ENCODE data around the gene SH3PXD2A. TPM values are rescaled to one million over a fixed set of nuclear protein-coding genes. Genes with fewer than 3 reads are reported as not detected.

The SH3PXD2A gene
- total RNA-seq, 2 experiments from 2014 or later, result 14.8 to 16.0 TPM

- Mint-ChIP-seq H3K4me1 (peaks cover 3% of the 10 kb centered on the region), H3K27me3 (no peaks in the 10 kb centered on the region), H3K4me3 (no peak overlapping the region), H3K9me3 (no peaks in the 10 kb centered on the region), H3K27ac (no peak overlapping the region), H3K36me3 (no peaks in the 10 kb centered on the region)
- DNase-seq (no peak), ATAC-seq (ENCODE audit: low read depth) (no peak)
- POLR2A ChIA-PET, result no interaction called here
These were observed 145.9 kb downstream of the SH3PXD2A start for GRCh38 chr10:103709341-103709920.

GRCh38 chr10:103708627-103709288 is 146.6 kb downstream of the SH3PXD2A start:
- DNase-seq (no peak), ATAC-seq (ENCODE audit: low read depth) (no peak)
- POLR2A ChIA-PET, result no interaction called here
- Mint-ChIP-seq H3K27me3 (no peaks in the 10 kb centered on the region), H3K36me3 (no peaks in the 10 kb centered on the region), H3K4me3 (no peak overlapping the region), H3K4me1 (peaks cover 3% of the 10 kb centered on the region), H3K9me3 (no peaks in the 10 kb centered on the region), H3K27ac (no peak overlapping the region)

GRCh38 chr10:103707956-103708626 is 147.3 kb downstream of the SH3PXD2A start:
- Mint-ChIP-seq H3K4me3 (no peak overlapping the region), H3K27ac (no peak overlapping the region), H3K27me3 (no peaks in the 10 kb centered on the region), H3K36me3 (no peaks in the 10 kb centered on the region), H3K9me3 (no peaks in the 10 kb centered on the region), H3K4me1 (peaks cover 3% of the 10 kb centered on the region)
- ATAC-seq (ENCODE audit: low read depth), result no peak
- DNase-seq, result no peak
- POLR2A ChIA-PET, result no interaction called here

GRCh38 chr10:103706762-103707161 is 148.6 kb downstream of the SH3PXD2A start:
- Mint-ChIP-seq H3K9me3 (no peaks in the 10 kb centered on the region), H3K27me3 (no peaks in the 10 kb centered on the region), H3K4me3 (no peak overlapping the region), H3K27ac (no peak overlapping the region), H3K4me1 (peaks cover 2% of the 10 kb centered on the region), H3K36me3 (no peaks in the 10 kb centered on the region)
- ATAC-seq (ENCODE audit: low read depth) (no peak), DNase-seq (no peak)
- POLR2A ChIA-PET, result no interaction called here

- ATAC-seq (ENCODE audit: low read depth) (no peak), DNase-seq (no peak)
- peaks cover 2% of the 10 kb centered on the region for H3K4me1 Mint-ChIP-seq
- no peaks in the 10 kb centered on the region for H3K36me3 Mint-ChIP-seq
- POLR2A ChIA-PET, result no interaction called here
- no peaks in the 10 kb centered on the region for H3K9me3 Mint-ChIP-seq
- H3K27ac Mint-ChIP-seq, result no peak overlapping the region
- H3K4me3 Mint-ChIP-seq, result no peak overlapping the region
- no peaks in the 10 kb centered on the region for H3K27me3 Mint-ChIP-seq
These were observed 149.3 kb downstream of the SH3PXD2A start for GRCh38 chr10:103706047-103706446.

- DNase-seq, result no peak
These were observed 151.1 kb downstream of the SH3PXD2A start for GRCh38 chr10:103703941-103704919.

GRCh38 chr10:103701380-103702222 is 153.8 kb downstream of the SH3PXD2A start:
- DNase-seq, result no peak
- no peaks in the 10 kb centered on the region for H3K36me3 Mint-ChIP-seq

More at GRCh38 chr10:103703941-103704919, 151.1 kb downstream of the SH3PXD2A start:
- H3K27me3 Mint-ChIP-seq, result no peaks in the 10 kb centered on the region
- peak; percentile 21 for ATAC-seq (ENCODE audit: low read depth)
- POLR2A ChIA-PET, result no interaction called here
- no peaks in the 10 kb centered on the region for H3K36me3 Mint-ChIP-seq
- H3K4me1 Mint-ChIP-seq, result peaks cover 2% of the 10 kb centered on the region
- no peak overlapping the region for H3K4me3 Mint-ChIP-seq
- H3K27ac Mint-ChIP-seq, result no peak overlapping the region
- no peaks in the 10 kb centered on the region for H3K9me3 Mint-ChIP-seq

GRCh38 chr10:103700436-103700715 is 155.0 kb downstream of the SH3PXD2A start:
- Mint-ChIP-seq H3K4me1 (peaks cover 14% of the 10 kb centered on the region), H3K9me3 (no peaks in the 10 kb centered on the region), H3K4me3 (no peak overlapping the region), H3K27me3 (no peaks in the 10 kb centered on the region), H3K27ac (no peak overlapping the region), H3K36me3 (no peaks in the 10 kb centered on the region)
- no peak for ATAC-seq (ENCODE audit: low read depth)
- no peak for DNase-seq
- POLR2A ChIA-PET, result no interaction called here

More at GRCh38 chr10:103701380-103702222, 153.8 kb downstream of the SH3PXD2A start:
- Mint-ChIP-seq H3K27ac (no peak overlapping the region), H3K9me3 (no peaks in the 10 kb centered on the region), H3K27me3 (no peaks in the 10 kb centered on the region), H3K4me3 (no peak overlapping the region), H3K4me1 (peaks cover 2% of the 10 kb centered on the region)
- ATAC-seq (ENCODE audit: low read depth), result no peak
- POLR2A ChIA-PET, result no interaction called here

- DNase-seq (no peak), ATAC-seq (ENCODE audit: low read depth) (no peak)
- Mint-ChIP-seq H3K9me3 (no peaks in the 10 kb centered on the region), H3K36me3 (no peaks in the 10 kb centered on the region), H3K27me3 (no peaks in the 10 kb centered on the region), H3K4me1 (peaks cover 14% of the 10 kb centered on the region), H3K27ac (no peak overlapping the region), H3K4me3 (no peak overlapping the region)
- POLR2A ChIA-PET, result no interaction called here
These were observed 155.6 kb downstream of the SH3PXD2A start for GRCh38 chr10:103699611-103700435.

GRCh38 chr10:103698266-103698665 is 157.1 kb downstream of the SH3PXD2A start:
- Mint-ChIP-seq H3K9me3 (no peaks in the 10 kb centered on the region), H3K36me3 (no peaks in the 10 kb centered on the region), H3K27me3 (no peaks in the 10 kb centered on the region), H3K4me1 (peaks cover 19% of the 10 kb centered on the region), H3K4me3 (no peak overlapping the region), H3K27ac (no peak overlapping the region)
- POLR2A ChIA-PET, result interaction anchor here (1.1 kb wide), 1 partner anchor 163 kb away, joined by 3 read pairs; no protein-coding TSS in a partner anchor
- DNase-seq, result no peak
- ATAC-seq (ENCODE audit: low read depth), result no peak

GRCh38 chr10:103697787-103698186 is 157.6 kb downstream of the SH3PXD2A start:
- no peaks in the 10 kb centered on the region for H3K9me3 Mint-ChIP-seq
- POLR2A ChIA-PET, result interaction anchor here (1.1 kb wide), 1 partner anchor 164 kb away, joined by 3 read pairs; no protein-coding TSS in a partner anchor
- no peak overlapping the region for H3K4me3 Mint-ChIP-seq
- H3K27me3 Mint-ChIP-seq, result no peaks in the 10 kb centered on the region
- DNase-seq (no peak), ATAC-seq (ENCODE audit: low read depth) (no peak)
- no peak overlapping the region for H3K27ac Mint-ChIP-seq
- H3K36me3 Mint-ChIP-seq, result no peaks in the 10 kb centered on the region
- H3K4me1 Mint-ChIP-seq, result peaks cover 19% of the 10 kb centered on the region

All from activated naive CD8-positive, alpha-beta T cell treated with anti-CD3 and anti-CD28 coated beads, Interleukin-2, amount 10 ng/mL, durations not matched to agents 7 days and 5 days (primary cell).